HL-60 (cell line): Measurements from ENCODE around the gene EP300.

Experiments used
- DNase-seq, 2 experiments: peaks; one replicate each; pipeline ENCODE4 v3.0.0-alpha.2; 2010 to 2020; ENCODE audit warnings: low read depth in 1 of 2, low spot score in 1 of 2
- H3K27ac ChIP-seq: fragments of 250-450 bp; sonication (Bioruptor Pico); replicated peaks from 2 replicates; pipeline ENCODE4 v1.5.1; 2020; ENCODE audit warnings: mild to moderate bottlenecking, moderate library complexity
- H3K27me3 ChIP-seq: fragments of 250-450 bp; sonication (Bioruptor Pico); 2 replicates; pipeline ENCODE4 v1.5.1; 2021; ENCODE audit warnings: mild to moderate bottlenecking, moderate library complexity; ENCODE audit not compliant: insufficient read depth, poor library complexity, severe bottlenecking
- H3K4me3 ChIP-seq: replicated peaks from 2 replicates; pipeline ENCODE4 v1.5.1; 2011; ENCODE audit warnings: mild to moderate bottlenecking, control low read depth, low read length; ENCODE audit not compliant: insufficient read depth
- CTCF ChIP-seq: IDR thresholded peaks from one replicate; pipeline ENCODE4 v1.5.1; 2011; ENCODE audit warnings: low read length, control low read depth, inconsistent platforms; ENCODE audit not compliant: insufficient read depth
- GABPA ChIP-seq: IDR thresholded peaks from 2 replicates; pipeline ENCODE4 v1.6.1; 2012; ENCODE audit warnings: low read depth
- POLR2AphosphoS5 ChIP-seq: IDR thresholded peaks from 2 replicates; pipeline ENCODE4 v1.6.1; 2012; ENCODE audit warnings: low read depth
- REST ChIP-seq: IDR thresholded peaks from 2 replicates; pipeline ENCODE4 v1.6.1; 2012; ENCODE audit warnings: low read depth; ENCODE audit not compliant: insufficient replicate concordance
- SPI1 ChIP-seq: IDR thresholded peaks from 2 replicates; pipeline ENCODE4 v1.6.1; 2012; ENCODE audit warnings: low read depth, mild to moderate bottlenecking, borderline replicate concordance

The EP300 gene

GRCh38 chr22:41215409-41215808 is 123.0 kb downstream of the EP300 start:
- Histone ChIP-seq H3K4me3 (no peak overlapping the region), H3K27me3 (no peaks in the 10 kb centered on the region), H3K27ac (no peak overlapping the region)
- TF ChIP-seq CTCF = no peak
- DNase-seq = no peak

GRCh38 chr22:41215926-41216325 is 123.5 kb downstream of the EP300 start:
- Histone ChIP-seq H3K27me3 (no peaks in the 10 kb centered on the region), H3K4me3 (no peak overlapping the region), H3K27ac (no peak overlapping the region)
- TF ChIP-seq POLR2AphosphoS5 = no peak
- TF ChIP-seq GABPA = no peak
- TF ChIP-seq SPI1 = no peak
- TF ChIP-seq REST = no peak
- no peak for TF ChIP-seq CTCF
- no peak for DNase-seq

GRCh38 chr22:41216984-41217383 is 124.6 kb downstream of the EP300 start:
- Histone ChIP-seq H3K27ac (peak overlapping the region; percentile 47), H3K27me3 (no peaks in the 10 kb centered on the region), H3K4me3 (no peak overlapping the region)
- no peak for DNase-seq
- TF ChIP-seq REST (no peak), GABPA (no peak), POLR2AphosphoS5 (no peak), SPI1 (no peak), CTCF (no peak)

GRCh38 chr22:41217553-41218157 is 125.3 kb downstream of the EP300 start:
- TF ChIP-seq POLR2AphosphoS5 (no peak; the same call in 1 of the 2 replicates), CTCF (no peak), GABPA (no peak), SPI1 (peak; percentile 96), REST (no peak)
- H3K27ac ChIP-seq = peak overlapping the region; percentile 47
- DNase-seq = peak; percentile 79 to 83
- H3K4me3 ChIP-seq = peak overlapping the region; percentile 20
- H3K27me3 ChIP-seq = no peaks in the 10 kb centered on the region
